HG03521 (cell line): Measurements from ENCODE around the gene TMUB1.

ENCODE experiments used
- ATAC-seq: cut with Tn5 transposase; IDR thresholded peaks from one replicate; pipeline ENCODE4 v1.9.1; 2021; ENCODE audit warnings: mild to moderate bottlenecking, moderate library complexity; ENCODE audit not compliant: unreplicated experiment

The TMUB1 gene

DNA sequence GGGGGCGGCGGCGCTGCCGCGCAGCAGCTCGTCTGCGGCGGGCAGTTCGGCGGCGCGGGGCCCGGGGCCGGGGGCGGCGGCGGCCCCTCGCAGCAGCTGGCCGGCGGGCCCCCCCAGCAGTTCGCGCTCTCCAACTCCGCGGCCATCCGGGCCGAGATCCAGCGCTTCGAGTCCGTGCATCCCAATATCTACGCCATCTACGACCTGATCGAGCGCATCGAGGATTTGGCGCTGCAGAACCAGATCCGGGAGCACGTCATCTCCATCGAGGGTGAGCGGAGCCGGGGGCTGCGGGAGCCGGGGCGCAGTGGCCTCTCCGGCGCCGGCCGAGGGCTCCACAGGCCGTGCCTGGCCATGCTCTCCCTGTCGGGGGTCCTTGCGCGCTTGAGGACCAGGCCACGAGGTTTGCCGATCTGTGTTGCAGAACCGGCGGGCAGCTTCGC lies 3.5 kb upstream of the TMUB1 start:
- no peak for ATAC-seq

DNA sequence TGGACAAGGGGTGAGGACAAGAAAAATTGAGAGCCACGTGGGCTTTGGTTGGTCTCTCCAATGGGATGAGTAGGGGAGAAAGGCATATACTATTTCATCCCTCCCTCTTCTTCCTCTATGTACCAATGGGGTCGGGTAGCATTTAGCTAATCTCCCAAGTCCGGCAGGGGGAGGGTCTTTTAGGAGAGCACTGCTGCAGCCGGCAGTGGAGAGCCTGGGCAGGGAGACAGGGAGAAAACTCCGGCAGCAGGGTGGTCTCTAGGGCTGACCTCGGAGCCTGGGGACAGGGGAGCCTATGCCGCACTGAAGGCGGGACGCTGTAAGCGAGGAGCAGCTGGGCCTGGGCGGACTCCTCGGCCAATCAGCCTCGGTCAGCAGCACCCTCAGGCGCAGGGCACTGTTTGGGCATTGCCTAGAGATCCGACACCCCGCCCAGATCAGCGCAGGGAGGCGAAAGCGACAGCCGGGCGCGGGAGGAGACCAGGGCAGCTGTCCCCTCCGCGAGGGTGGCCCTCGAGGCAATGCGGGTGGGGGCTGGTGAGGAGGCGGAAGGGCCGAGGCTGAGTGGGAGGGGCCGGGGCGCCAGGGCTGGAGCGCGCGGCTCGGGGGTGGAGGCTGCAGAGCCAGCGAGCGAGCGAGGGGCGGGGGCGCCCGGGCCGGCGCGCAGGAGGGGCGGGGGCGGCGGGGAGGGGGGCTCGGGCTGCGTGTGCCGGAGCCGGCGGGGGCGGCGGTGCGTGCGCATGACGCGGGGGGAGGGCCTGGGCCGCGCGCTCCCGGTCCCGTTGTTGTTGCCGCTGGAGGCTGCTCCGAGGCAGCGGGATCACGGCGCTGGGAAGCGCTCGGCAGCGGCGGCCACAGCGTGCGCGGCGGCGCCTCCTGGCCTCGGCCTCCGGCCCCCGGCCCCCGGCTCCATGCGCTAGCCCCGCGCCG lies 2.7 kb upstream of the TMUB1 start, which contains the start of gene AGAP3:
Gene AGAP3, plus strand, starts transcription at position 785 of the 930 bp plus-strand sequence. CDS start 267 bp downstream, outside the sequence.
- peak; percentile 38 for ATAC-seq

DNA sequence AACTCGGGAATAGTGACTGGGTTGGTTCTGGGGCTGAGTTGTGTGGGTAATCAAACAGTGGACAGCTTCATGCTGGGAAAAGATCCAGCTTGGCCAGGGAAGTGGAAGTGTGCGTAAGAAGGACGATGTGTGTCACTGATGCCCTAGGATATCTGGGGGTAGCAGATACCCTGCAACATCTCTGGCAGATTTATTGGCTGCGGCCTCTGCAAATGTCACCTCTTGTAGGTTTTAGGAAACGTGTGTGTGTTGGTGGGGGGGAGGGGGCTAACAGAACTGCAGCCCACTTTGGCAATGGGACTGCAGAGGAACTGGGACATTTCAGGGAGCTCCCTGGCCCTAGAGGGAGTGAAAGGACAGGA lies 2.0 kb upstream of the TMUB1 start:
- no peak for ATAC-seq

DNA sequence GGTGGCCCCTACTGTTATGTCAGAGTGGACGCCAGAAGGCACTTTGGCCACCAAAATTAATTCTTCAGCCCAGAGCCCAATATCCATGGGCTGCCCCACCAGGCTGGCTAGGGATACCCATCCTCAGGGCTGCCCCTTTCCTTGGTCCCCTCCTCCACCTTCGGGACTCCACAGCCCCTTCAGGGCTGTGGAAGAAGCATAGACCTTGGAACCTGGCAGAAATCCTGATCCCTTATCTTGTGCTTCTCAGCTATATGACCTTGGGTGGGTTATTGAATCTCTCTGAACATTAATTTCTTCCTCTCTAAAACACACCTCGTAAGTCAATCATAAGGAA lies 499 bp upstream of the TMUB1 start:
- ATAC-seq = no peak

DNA sequence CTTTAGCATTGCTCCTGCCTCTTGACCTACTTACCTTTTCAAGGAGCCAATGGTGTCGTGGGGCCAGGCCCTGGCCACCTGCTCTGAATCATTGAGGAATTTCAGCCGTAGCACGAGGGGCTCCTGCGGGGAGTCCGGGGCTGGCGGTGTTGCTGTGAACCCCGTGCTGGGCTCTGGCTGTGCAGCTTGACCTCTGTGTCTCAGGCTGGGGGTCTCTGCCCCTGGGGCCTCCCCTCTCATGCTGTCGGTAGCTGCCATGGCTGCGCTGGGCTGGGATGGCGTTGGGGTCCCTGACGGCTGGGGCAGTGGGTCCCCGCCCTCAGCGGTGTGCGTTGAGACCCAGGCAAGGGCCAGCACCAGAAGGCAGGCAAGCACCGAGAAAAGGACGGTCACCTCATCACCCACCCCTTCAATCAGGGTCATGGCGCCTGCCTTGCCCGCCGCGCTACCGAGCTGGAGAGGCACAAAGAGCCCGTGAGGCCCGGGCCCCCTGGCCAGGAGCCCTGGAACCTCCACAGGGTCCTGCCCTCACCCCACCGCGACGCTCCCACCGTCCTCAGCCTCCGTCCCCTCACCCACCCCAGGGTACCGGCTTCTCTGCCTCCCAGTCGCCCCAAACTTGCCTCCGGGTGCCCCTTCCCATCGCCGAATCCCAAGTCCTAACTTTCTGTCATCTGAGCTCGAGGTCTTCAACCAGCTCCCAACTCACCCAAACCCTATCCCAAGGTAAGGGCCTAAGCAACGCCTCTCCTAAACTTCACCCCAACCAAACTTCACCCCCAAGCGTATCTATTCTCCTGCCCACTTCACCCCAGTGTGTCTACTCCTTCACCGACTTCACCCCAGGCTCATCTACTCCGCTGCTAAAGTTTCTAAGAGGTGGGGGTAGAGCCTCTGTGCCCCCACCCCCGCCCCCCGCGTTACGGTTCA lies 887 bp downstream of the TMUB1 start:
- no peak for ATAC-seq

DNA sequence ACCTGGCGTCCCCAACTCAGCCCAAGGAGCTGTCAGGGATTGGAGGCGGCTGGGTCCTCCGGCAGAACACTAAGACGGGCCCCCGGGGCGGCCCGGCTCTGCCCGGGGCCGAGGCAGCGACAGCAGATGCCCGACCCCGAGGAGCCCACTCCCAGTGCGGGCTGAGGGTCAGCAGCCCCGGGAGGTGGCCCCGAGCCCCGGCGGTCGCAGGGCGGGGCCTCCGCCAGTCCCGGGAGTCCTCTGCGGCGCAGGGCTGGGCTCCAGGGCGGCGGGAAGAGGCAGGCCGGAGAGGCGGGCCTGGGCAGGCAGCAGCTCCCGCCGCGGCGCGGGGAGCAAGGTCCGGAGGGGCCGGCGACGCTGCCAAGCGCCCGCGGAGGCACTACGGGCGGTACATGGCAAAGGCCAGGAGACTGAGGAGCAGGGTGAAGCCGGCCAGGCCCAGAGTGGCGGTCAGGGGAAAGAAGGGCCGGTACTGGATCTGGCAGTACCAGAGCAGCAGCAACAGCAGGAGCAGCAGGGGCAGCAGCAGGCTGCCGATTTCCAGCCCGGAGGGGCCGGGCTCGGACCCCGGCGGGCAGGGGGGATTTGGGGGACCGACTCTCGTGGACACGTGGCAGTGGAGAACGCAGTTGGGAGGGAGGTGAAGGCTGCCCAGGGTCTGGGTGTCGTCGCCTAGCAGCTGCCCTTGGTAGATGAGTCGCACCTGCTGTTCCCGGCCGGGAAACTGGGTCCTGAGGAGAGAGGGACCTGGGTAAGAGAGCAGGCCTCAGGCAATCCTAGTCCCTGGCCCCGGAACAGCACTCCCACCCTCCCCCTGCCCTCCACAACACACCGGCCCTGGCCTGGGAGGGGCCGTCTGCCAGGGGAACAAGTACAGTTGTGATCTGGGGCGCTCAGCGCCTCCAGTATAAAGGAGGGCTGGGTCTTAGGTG lies 1.9 kb downstream of the TMUB1 start:
- no peak for ATAC-seq

DNA sequence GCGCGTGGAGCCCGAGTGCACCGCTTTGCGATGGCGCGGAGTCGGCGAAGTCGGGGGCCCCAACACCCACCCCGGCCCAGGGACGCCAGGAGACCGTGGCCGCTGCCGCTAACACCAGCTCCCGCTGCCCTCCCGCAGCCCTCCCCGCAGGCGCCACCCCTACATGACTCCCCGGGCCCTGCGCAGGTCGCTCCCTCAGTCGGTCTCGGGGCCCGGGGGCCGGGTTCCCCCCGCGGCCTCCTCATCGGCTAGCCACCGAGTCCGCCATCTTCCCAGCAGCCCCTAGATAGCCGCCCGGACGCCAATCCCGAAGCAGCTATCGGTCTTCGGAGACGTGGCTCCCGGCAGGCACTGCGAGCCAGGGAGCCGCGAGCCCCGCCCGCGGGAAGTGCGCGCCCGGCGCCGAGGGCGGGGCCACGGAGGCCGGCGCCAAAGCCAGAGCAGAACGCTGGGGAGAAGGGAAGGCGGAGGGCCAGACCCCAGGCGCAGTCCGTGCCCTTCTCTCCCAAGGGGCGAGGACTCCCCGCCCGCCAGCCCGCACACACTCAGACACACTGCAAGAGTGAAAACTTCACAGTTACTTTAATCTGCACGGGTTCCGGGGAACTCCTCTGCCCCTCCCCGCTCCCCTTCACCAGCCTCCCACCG lies 2.6 kb downstream of the TMUB1 start, which contains the start of gene FASTK:
Gene FASTK, minus strand, starts transcription at position 288 of the 648 bp plus-strand sequence. Its CDS starts 43 bp downstream, at position 245.
- peak; percentile 69 for ATAC-seq

DNA sequence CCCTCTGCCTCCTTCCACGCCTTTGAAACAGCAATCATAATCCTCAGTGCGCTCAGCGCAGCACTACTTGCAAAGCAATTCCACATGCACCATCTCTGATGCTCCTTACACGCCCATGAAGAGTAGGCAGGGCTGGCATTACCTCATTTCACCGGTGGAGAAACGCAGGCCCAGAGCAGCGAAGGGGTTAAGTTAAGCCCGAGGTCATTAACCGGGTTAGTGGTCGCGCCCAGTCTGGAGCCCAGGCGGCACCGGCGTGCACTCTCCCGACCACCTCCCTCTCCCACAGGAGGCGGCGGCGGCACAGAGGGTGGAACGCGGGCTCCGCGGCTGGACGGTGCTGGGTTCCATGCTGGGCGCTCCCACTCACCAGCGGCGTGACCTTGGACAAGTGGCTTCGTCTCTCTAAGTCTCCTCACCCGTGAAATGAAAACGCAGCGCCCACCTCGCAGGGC lies 3.2 kb downstream of the TMUB1 start:
- ATAC-seq = peak; percentile 6

DNA sequence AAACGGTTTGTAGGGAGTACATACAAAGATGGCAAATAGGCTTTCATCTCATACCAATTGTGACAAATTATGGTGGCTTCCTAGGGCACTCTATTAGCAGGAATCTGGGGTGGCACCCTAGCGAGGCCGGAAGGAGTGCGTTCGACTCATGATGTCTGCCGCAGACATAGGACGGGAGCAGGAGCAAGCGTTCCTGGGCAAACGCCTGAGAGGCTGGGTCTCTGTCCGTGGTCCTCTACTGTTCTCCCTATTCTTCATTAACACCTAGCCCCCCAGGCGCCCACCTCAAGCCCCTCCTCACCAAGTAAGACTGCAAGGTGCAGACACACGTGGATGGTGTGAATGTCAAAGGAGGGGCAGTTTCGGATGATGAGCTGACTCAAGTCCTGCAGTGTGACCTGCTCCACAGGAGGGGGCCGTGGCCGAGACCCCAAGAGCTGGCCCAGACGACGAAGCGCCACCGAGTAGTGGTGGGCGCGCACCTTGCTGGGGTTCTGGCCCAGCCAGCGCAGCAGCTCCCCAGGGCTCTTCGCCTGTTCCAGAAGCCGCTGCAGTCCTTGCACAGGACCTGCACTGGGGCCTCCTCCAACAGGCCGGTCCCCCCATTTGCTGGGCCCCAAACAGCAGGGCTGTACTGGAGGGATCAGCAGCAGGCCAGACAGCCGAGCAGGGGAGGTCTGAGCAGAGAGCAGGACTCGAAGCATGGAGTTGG lies 3.9 kb downstream of the TMUB1 start:
- no peak for ATAC-seq

DNA sequence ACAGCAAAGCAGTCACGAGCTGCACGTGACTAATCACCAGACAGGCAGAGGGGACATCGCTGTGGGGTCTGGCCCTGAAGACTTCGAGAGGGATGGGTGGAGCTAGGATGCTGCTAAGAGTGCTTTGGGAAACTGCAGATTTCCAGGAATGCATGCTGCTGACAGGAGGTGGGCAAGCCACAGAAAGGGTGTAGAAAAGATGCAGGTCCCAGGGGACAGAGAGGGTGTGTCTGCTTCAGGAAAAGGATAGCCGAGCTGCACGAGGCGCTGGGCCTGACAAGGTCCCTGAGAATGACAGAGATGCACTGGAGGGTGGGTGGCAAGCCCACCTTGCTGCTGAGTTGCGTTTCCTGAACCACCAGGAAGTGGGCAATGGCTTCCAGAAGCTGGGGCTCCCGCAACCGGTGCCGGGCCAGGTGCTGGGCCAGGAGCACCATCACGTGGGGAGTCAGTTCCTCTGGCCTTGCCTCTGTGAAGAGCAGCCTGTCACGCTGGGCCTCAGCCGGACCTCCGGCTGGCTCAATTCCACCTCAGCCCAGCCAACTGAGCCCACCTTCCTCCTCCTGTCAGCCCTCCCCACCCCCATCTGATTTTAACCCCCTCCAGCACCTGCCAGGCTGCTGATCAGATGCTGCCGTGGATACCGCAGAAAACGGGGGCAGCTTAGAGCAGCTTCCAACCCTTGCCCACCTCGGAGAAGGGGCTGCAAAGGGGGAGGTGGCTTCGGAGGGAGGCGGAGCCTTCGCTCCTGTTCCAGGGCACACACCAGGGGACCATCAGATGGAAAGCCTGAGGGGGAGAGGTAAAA lies 4.9 kb downstream of the TMUB1 start:
- ATAC-seq = no peak

DNA sequence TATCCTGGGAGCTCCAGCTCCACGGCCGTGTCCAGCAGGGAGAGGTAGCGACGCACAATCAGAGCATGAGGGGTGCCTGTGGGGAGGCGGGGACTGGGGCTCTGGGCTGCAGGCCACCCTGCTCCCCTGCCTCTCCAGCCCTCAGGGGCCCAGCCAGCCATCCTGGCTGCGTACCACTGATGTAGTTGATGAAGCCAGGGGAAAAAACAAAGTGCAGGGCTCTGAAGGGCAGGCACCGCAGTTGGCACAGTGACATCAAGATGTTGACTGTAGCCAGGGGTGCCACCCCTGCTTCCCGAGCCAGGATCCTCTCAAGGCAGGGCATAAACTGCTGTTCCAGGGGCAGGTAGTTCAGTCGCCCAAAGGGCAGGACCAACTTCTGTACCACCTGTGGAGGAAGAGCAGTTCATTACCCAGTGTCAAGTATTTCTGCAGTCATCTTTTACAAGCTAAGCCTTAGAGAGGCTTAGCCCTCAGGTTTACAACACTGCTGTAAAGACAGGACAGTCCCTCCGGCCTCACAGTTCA lies 5.5 kb downstream of the TMUB1 start:
- no peak for ATAC-seq

DNA sequence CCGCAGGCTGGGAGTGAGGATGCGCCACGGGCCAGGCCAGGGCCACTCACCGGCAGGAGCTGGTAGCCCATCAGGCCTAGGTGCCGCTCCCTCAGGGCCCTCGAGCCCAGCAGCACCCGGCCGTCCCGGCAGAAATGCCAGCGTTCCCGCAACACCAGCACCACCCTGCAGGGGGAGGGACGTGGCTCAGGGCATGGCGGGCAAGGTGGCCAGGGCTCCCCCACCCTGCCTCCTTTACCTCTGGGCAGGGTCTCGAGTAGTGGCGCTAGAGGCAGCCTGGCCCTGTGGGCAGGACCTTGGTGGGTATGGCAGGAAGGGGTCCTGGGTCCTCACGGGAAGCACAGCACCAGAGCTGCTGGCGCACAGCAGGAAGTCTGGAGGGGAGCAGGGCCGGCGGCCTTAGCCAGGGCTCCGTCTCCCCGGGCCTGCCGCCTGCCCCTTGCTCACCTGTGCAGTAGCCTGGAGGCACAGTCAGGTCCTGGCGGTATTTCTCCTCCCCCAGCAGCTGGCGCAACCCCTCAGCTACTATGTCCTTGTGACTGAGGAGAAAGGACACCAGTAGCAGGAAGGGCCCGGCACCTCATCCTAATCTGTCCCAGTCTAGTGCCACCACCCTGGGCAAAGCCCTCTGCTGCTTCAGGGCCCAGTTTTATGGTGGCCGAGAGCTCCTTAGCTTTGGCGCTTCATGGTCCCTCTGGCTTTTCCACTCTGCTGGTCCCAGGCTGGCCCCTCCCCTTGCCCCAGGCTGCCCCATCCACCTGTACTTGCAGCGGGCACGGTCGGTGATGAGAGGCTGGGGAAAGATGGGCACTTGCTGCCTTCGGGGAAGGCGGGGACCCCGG lies 6.2 kb downstream of the TMUB1 start:
- ATAC-seq = no peak

DNA sequence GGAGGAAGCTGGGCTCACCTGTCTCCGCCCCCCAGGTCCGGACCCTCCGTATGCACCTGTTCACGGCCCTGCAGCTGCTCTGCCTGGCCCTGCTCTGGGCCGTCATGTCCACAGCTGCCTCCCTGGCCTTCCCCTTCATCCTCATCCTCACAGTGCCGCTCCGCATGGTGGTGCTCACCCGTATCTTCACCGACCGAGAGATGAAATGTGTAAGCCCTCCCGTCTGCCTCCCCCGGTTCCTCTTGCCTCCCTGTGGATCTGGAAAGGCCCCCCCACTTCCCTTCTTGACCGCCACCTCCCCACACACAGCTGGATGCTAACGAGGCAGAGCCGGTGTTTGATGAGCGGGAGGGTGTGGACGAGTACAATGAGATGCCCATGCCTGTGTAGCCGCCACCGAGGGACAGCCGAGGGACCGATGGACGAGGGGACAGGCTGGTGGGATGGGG lies 7.3 kb downstream of the TMUB1 start:
- no peak for ATAC-seq

DNA sequence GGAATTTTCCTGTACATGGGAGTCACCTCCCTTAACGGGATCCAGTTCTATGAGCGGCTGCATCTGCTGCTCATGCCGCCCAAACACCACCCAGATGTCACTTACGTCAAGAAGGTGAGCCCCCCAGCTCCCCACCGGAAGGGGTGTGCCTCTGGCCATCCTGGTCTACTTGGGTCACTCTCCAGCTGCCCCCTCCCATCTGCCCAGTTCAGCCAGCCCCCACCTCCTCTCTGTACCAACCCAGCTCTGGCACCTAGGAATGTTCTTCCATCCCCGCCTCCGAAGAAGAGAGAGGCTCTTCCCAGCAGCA lies 7.7 kb downstream of the TMUB1 start:
- ATAC-seq = no peak

DNA sequence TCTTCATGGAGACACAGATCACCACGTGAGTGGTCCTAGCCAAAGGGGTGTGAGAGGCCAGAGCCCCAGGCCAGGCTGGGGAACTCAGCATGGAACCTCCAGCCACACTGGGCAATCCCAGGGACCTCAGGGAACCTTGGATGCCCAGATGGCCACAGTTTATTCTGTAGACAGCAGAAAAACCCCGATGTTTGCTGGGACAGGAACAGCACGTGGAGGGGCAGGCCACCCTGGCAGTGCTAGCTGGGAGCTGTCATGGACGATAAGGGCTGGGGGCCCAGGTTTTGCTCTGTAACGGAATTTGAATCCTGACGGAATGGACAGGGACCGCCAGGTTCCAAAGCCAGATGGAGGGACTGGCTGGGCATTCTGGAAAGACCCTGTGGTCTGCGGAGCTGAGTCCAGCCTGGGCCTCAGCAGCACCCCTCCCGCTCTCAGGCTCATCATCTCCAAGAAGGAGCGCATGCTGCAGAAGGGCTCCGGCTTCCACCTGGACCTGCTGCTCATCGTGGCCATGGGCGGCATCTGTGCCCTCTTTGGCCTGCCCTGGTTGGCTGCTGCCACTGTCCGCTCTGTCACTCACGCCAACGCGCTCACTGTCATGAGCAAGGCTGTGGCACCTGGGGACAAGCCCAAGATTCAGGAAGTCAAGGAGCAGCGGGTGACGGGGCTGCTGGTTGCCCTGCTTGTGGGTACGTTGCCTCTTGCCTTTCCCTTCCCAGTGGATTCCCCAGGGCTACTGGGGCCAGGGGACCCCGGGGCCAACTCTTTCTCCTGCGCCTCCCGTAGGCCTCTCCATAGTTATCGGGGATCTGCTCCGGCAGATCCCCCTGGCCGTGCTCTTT lies 8.3 kb downstream of the TMUB1 start:
- ATAC-seq = no peak

DNA sequence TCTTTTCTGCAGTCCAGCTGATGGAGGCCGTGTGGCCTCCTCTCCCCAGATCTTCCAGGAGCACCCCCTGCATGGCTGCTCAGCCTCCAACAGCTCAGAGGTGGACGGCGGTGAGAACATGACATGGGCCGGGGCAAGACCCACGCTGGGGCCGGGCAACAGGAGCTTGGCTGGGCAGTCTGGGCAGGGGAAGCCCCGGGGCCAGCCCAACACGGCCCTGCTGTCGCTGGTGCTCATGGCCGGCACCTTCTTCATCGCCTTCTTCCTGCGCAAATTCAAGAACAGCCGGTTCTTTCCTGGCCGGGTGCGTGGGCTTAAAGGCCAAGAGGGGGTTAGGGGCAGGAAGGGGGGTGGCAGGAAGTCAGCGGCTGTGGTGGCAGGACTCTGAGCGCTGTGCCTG lies 9.3 kb downstream of the TMUB1 start:
- no peak for ATAC-seq
